ENCODE data around the gene TMEFF2. TPM values are rescaled to one million over a fixed set of nuclear protein-coding genes. Genes with fewer than 3 reads are reported as not detected.

Gene TMEFF2
- total and polyA plus RNA-seq, 2 of the 4 experiments (the other 2 are of a cell fraction): 1.3 to 3.0 TPM

GRCh38 chr2:191994749-191995148 lies 200.0 kb downstream of the TMEFF2 start:
- Histone ChIP-seq H3K4me1 (ENCODE audit: control insufficient read depth, insufficient read depth, low read length) (no peaks in the 10 kb centered on the region), H2AK9ac (replicated peaks; ENCODE audit: low read depth, low read length, poor library complexity) (no peak overlapping the region), H3K27me3 (ENCODE audit: control insufficient read depth, insufficient read depth, low read length) (no peaks in the 10 kb centered on the region), H3K4me2 (ENCODE audit: low read depth, low read length) (no peak overlapping the region), H2BK5ac (ENCODE audit: low read depth, low read length, poor library complexity, severe bottlenecking) (no peak overlapping the region), H3K14ac (replicated peaks; ENCODE audit: low read depth, low read length) (0 out of 2 replicates have a peak overlapping the region, but pooled peaks have one; percentile 18), H2AFZ (replicated peaks; ENCODE audit: low read length, poor library complexity) (no peak overlapping the region), H4K8ac (ENCODE audit: low read depth in 2 of 2, low read length in 2 of 2) (no peak overlapping the region), H2AK5ac (ENCODE audit: low read depth, low read length) (no peak overlapping the region), H2BK120ac (ENCODE audit: low read depth, low read length) (no peak overlapping the region), H2BK20ac (ENCODE audit: low read depth, low read length) (no peak overlapping the region), H4K91ac (ENCODE audit: insufficient read depth, low read depth, low read length) (no peak overlapping the region), H3K56ac (ENCODE audit: extremely low read depth, insufficient read depth, low read length) (no peak overlapping the region), H3K18ac (ENCODE audit: low read depth, low read length) (no peak overlapping the region), H4K5ac (ENCODE audit: low read depth, low read length) (no peak overlapping the region), H3K4ac (ENCODE audit: low read depth, low read length) (no peak overlapping the region), H3K36me3 (ENCODE audit: control insufficient read depth, insufficient read depth, low read length) (no peaks in the 10 kb centered on the region), H2BK15ac (ENCODE audit: low read depth, low read length) (no peak overlapping the region), H3K9me1 (ENCODE audit: insufficient read depth, low read length) (no peaks in the 10 kb centered on the region), H3K9ac (ENCODE audit: low read depth, low read length) (no peak overlapping the region), H3K79me1 (ENCODE audit: low read depth in 1 of 2, low read length in 2 of 2) (no peaks in the 10 kb centered on the region), H3K9me3 (ENCODE audit: control insufficient read depth, insufficient read depth, low read length) (no peaks in the 10 kb centered on the region), H4K20me1 (ENCODE audit: insufficient read depth, low read length) (no peaks in the 10 kb centered on the region), H3K4me3 (ENCODE audit: insufficient read depth, low read depth, low read length) (no peak overlapping the region), H3K23ac (ENCODE audit: low read depth, low read length) (no peak overlapping the region), H3K27ac (ENCODE audit: insufficient read depth, low read length) (no peak overlapping the region)
- CTCF ChIA-PET: no interaction called here
- dilution Hi-C loops (cut with HindIII; ENCODE audit: low sequenced_read_pairs, unreplicated experiment) (no loop called here), intact Hi-C loops (cut with micrococcal nuclease) (no loop called here), in situ Hi-C loops (cut with MboI; ENCODE audit: low sequenced_read_pairs) (no loop called here)
- no CpG with 5 or more reads among the region's 2 CpGs for WGBS, 2 experiments (ENCODE audit: extremely low coverage in 2 of 2, insufficient read length in 1 of 2)
- TF ChIP-seq FOS (IDR thresholded peaks at IDR 0.05; ENCODE audit: low read depth, low read length) (no peak), POLR2A (IDR thresholded peaks at IDR 0.05; ENCODE audit: low read depth, low read length) (no peak), USF2 (IDR thresholded peaks at IDR 0.05; ENCODE audit: low read depth, low read length) (no peak), SMC3 (IDR thresholded peaks at IDR 0.05; ENCODE audit: low read depth, low read length) (no peak), RAD21 (IDR thresholded peaks at IDR 0.05; ENCODE audit: low read length) (no peak), NFE2L2 (IDR thresholded peaks at IDR 0.05; ENCODE audit: low read depth, low read length) (no peak), MAZ (IDR thresholded peaks at IDR 0.05; ENCODE audit: borderline replicate concordance, low read depth, low read length) (no peak), MAFK (IDR thresholded peaks at IDR 0.05; ENCODE audit: low read depth, low read length) (no peak), BHLHE40 (IDR thresholded peaks at IDR 0.05; ENCODE audit: low read depth, low read length) (no peak), RCOR1 (IDR thresholded peaks at IDR 0.05; ENCODE audit: insufficient replicate concordance, low read length) (no peak), MXI1 (IDR thresholded peaks at IDR 0.05; ENCODE audit: borderline replicate concordance, low read depth, low read length) (no peak), CTCF (conservative IDR thresholded peaks at IDR 0.05; ENCODE audit: low read depth, low read length) (no peak), CHD1 (IDR thresholded peaks at IDR 0.05; ENCODE audit: low read depth, low read length) (no peak)
- ATAC-seq (ENCODE audit: low read depth) (no peak), DNase-seq (no peak)
- POLR2A ChIA-PET (ENCODE audit: unreplicated experiment): no interaction called here
- no TSS peak for BruUV-seq (replicated peaks)

Data from IMR-90 (cell line).